Dermis blood vessel endothelial cell (primary cell): ENCODE results near the gene PLPPR1. TPM values are rescaled to one million over a fixed set of nuclear protein-coding genes. Genes with fewer than 3 reads are reported as not detected.
"Not testable (repeated sequence)": the region's sequence is repeated elsewhere in the genome, so short reads cannot be mapped to it uniquely, and the experiment has no call there.

Experiments
- DNase-seq: peaks from one replicate; pipeline ENCODE4 v3.0.0; 2010
- total RNA-seq: library from RNA; depleted of rRNA; stranded (reverse); fragments of >200 nt; gene quantifications from 2 replicates; pipeline ENCODE4 v1.2.3, GENCODE V29; 2014

PLPPR1 gene
- total RNA-seq, 1 donor from 2014 or later, result not detected

DNA sequence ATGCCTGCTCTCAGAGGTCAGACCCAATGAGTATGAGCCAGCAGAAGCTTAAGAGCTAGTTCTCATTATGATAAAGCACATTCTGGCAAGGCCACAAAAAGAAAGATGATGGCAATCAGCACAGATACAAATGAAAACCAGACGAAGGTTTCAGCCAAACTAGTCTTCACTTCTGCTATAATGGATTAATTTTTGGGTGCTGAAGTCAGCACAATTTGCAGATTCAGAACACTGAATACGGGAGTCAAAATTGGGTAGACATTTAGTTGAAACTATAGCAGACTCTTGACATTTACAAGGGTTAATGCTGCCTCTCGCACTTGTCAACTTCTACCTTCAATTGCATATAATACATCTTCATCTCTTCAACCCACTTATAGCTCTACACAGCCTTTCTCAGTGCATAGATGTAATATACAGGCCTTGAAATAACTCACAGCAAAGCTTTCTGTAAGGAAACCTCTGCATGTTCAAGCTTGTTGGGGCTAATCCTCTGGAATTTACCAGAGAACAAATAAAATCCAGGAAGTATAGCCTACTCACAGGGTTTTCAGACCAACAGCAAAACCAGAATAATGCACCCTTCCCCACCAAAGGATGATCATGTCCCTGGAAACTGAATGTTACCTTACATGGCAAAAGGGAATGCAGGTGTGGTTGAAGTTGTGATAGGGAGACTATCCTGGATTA, 279.1 kb downstream of the PLPPR1 start:
- DNase-seq, result no peak

DNA sequence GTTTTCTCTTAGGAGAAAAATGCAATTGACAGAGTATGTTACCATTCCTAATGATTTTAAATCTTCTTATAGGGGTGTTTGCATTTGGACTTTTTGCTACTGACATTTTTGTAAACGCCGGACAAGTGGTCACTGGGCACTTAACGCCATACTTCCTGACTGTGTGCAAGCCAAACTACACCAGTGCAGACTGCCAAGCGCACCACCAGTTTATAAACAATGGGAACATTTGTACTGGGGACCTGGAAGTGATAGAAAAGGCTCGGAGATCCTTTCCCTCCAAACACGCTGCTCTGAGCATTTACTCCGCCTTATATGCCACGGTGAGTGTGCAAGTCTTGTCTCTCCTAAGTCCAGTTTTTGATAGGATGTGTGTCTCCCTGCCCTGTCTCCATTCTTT, 280.6 kb downstream of the PLPPR1 start:
- DNase-seq, result no peak

DNA sequence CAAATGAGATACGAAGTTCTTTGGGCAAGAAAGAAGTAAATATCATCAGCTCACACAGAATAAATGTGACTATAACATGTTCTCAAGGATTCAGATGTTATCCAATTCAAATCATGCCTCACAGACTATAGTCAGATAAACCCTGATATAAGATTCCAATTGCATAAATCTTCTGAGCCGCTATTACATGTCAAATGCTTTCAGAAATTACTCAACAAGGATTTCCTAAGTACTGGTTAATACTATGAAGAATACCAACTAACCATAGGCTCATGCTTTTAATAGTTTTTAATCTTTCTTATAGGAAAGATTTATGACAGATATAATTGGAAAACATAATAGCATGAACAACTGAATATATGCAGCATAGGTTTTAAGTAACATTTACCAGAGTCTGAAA, 282.7 kb downstream of the PLPPR1 start:
- DNase-seq, result no peak

DNA sequence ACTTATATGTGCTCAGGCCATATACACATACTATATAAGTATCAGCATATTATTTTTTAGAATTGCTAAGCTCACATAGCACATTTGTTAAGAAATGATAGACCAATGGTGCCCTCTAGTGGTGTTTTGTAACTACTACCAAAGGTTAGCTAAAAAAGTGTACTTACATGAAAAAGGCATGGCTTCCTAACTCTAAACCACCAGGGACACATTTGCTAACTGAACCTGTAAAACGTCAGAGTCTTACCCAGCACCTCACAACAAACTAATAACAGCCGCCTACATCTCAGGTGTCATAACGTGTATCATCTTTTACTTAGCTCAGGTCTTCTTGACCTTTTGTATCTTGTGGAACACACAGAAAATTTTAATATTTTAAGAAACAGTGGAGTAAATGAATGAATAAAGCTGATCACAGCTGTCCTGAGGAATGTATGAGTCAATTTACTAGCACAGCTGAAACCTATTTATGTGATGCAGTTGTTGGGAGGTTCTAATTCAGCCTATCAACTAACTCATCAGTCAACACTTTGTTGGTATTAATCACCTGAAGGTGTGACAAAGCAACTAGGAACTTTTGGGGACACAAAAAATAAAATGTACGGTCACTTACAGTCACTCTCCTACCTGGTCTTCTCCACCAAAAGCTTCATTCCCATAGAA, 283.4 kb downstream of the PLPPR1 start:
- DNase-seq, result peak; percentile 92

DNA sequence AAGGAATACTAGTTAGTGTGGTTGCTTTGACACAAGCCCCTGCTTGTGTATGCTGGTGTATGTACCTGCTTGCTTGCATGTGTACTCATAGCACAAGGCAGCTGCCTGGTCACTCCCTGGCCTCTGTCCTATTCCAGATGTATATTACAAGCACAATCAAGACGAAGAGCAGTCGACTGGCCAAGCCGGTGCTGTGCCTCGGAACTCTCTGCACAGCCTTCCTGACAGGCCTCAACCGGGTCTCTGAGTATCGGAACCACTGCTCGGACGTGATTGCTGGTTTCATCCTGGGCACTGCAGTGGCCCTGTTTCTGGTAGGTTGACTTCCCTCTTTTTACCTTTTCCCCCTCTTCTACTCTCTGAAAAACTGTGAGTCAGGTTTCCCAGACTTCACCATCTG, 284.1 kb downstream of the PLPPR1 start:
- no peak for DNase-seq

DNA sequence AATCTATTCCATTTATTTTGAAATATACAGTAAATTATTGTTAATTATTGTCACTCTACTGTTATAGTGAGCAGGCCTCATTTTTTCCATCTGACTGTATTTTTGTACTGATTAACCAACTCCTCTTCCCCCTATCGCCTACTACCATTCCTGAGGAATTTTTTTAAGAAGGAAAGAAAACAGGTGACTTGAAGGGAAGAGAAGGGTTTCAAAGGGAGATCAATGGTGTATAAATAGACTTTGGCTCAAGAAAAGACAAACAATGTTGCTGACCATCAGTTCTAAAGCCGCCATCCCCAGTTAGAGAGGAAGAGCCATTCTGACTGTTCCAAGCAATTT, 286.6 kb downstream of the PLPPR1 start:
- no peak for DNase-seq

DNA sequence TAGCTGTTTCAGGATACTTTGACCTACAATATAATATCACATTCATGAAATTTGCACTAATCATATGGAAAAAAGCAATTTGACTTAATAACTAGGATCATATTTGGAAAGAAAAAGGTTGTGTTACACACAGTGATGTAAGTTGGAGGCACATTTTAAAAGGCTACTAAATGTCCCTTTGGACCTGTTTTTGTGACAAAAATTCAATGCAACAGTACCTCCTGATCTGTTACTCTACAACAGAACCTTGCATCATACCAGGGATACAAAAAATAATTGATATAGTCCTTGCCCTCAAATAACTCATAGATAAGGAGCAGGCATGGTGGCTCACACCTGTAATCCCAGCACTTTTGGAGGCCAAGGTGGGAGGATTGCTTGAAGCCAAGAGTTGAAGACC, 289.2 kb downstream of the PLPPR1 start:
- no peak for DNase-seq

DNA sequence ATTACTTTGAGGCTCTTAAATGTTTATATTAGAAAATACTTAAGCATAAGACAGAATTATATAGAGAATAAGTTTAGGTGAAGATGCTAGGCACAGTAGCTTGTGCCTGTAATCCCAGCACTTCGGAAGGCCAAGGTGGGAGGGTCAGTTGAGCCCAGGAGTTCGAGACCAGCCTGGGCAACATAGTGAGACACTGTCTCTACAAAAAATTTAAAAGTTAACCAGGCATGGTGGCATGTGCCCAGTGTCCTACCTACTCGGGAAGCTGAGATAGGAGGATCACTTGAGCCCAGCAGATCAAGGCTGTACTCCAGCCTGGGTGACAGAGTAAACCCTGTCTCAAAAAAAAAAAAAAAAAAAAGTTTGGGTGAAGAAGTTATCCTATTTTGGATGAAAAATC, 294.6 kb downstream of the PLPPR1 start:
- no peak for DNase-seq

DNA sequence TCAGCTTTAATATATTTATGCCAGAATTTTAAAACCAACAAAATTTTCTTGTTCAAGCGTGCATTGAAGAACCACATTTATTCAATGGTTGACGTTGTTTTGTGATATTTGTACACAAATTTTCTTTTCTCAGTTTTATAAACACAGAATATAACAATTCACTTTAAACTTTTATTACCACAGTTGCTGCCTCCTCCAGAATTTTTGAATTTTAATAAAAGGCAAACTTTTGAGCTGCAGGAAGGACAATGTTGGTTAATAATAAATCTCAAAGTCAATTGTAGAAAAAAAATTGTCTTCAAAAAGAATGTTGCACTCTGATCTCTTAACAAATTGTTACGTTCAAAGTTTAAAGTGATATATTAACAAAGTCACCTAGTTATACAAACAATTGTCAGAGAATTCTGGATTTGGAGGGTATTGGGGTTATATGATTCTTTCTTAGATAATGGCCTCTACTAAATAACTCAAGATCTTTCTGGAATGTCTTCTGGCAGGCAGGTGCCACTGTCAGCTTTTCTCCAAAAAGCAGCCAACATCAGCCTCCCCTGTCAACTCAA, 295.8 kb downstream of the PLPPR1 start:
- DNase-seq, result no peak

DNA sequence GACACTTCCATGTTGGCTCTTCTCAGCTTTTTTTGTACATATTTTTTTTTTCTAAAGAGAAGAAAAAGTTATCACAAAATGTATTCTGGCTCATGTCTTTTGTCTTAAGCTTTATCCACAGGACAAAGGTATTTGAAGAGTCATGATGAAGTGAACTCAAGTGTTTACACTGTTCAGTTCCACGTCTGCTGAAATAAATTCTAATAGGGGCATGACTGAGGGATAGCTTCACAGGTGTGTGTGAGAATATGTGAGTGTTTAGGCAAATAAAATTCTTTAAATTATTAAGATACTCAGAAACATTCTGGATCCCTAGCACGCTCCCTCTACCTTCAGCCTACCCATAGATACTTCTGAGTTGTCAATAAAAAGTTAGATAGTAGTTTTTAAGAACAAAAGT, 296.5 kb downstream of the PLPPR1 start:
- no peak for DNase-seq

DNA sequence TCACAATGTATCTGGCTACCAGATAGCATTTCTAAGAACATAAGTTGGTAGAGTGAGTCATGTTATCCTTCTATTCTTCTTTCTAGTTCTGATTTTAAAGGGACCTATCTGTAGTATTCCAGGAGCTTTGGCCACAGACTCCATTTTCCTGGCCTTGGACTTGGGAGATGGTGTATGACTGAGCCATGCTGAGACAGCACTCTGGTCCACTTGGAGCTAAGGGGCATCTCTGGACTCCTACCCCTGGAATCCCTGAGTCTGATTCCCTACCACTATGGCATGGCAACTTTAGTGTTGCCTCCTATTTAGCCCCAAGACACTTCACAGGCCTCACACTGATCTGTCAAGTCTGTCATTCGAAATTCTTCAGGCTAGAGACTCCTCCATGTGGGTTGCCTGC, 297.5 kb downstream of the PLPPR1 start:
- no peak for DNase-seq

DNA sequence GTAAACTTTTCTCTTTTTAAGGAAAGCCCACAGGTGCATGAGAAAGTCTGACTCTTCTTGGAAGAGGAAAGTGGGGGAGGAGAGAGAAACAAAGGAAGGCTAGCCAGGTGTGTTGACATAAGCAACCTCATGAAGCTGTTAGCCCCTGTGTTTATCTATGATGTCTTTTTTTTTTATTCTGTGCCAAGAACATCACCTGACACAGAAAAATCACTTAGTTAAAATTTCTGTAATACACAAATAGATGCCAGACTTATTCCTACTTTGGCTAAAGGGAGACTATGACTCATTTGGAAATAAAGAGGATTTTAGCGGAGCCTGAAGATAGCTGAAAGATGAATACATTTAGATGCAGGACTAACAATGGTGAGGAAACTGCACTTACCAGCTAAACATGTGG, 298.0 kb downstream of the PLPPR1 start:
- DNase-seq, result no peak

DNA sequence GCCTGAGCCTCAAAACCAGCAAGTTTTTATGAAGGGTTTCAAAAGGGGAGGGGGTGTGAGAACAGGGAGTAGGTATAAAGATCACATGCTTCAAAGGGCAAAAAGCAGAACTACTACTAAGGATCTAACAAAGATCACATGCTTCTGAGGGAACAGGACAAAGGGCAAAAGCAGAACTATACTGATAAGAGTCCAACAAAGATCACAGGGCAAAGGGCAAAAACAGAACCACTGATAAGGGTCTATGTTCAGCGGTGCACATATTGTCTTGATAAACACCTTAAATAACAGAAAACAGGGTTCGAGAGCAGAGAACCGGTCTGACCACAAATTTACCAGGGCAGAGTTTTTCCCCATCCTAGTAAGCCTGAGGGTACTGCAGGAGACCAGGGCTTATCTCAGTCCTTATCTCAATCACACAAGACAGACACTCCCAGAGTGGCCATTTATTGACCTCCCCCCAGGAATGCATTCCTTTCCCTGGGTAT, 298.9 kb downstream of the PLPPR1 start:
- DNase-seq, result not testable (repeated sequence)

DNA sequence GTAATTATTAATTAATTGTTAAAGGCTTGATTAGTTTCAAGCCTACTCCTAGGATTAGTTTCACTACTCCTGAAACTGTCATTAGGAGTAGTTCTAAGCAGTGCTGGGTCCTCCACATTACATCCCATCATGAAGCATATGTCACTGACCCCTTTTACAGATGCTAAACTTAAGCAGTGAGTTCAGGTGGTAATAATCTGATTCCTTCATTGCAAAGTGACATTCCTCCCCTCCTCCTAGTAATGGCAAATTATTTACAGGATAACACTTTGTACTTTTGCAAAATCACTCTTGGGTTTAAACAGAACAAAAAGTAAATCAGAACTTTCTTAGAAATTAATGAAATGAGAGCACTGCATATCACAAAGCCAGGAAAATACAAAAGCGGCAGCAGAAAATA, 303.8 kb downstream of the PLPPR1 start:
- DNase-seq, result no peak

DNA sequence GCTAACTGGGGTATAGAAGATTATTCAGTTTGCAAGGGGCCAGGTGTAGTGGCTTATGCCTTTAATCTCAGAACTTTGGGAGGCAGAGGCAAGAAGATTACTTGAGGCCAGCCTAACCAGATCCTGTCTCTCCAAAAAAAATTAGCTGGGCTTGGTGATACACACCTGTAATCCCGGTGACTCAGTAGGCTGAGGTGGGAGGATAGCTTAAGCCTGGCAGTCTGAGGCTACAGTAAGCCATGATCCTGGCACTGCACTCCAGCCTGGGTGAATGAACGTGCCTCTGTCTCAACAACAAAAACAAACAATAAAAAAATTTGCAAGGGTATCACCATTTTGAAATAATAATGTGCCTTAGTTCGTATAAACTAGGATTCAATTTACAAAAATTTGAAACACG, 305.0 kb downstream of the PLPPR1 start:
- no peak for DNase-seq

DNA sequence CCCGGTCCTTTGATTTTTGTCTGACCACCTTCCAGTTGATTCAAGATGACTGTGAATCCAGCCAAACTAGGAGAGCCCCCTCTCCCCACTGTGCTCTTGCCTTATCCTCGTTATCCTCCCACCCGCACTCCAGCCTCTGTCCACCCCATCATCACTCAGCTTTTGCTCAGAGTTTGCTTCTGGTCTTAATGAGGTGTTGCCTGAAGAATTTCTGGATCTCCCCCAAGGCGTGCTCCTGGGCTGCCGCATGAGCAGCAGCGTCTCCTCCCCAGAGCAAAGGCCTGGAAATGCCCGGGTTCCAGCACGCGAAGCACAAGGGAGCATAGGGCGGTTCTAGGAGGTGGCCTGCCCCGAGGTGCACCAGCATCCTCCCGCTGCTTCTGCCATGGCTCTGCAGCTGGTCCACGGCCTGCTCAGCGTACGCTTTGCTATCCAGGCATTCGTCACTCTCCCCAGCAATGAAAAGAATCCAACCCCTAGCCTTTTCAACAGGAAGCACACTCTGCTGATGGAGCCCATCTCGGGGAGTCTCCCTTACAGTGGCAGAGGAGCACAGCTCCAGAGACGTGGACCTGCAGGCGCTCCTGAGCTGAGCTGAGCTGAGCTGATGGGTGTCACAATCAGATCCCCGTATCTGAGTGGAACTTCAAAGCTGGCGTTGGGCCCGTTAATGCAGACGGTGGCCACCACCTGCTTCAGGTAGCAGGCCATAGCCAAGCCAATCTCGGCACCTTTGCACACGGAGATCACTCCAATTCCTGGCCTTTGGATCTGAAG, 305.6 kb downstream of the PLPPR1 start:
- DNase-seq, result no peak

DNA sequence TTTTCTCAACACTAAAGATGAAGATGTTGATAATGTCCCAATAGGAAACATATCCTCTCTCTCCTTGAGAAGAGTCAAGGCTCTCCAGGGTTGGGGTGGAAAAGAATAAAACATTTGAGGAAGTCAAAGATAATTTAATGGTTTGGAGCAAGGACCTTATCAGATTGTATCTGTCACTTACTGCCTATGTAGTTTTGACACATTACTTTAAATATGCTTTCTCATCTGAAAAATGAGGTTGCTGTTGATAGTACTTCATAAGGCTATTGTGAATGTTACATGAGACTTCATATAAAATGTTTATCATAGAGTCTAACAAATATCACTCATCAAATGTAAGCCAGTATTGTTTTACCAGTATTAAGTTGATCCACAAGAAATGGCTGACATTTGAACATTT, 307.6 kb downstream of the PLPPR1 start:
- no peak for DNase-seq

DNA sequence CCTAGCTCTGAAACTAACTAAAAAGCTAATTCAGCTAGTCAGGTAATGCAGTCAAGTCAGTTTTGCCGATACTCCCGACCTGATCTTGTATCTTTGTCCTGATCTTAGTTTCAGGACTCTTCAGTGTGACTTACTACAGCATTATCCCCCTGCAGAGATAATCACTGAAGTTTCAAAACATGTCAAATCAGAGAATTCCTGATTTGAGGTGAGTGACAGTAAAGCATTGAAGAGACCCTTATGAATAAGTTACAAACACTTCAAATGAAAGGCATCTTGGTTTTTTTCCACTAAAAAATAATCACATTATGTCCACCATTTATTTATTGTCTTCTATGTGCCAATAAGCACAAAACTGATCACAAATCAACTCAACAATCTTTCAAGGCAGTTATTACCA, 308.7 kb downstream of the PLPPR1 start:
- DNase-seq, result no peak

DNA sequence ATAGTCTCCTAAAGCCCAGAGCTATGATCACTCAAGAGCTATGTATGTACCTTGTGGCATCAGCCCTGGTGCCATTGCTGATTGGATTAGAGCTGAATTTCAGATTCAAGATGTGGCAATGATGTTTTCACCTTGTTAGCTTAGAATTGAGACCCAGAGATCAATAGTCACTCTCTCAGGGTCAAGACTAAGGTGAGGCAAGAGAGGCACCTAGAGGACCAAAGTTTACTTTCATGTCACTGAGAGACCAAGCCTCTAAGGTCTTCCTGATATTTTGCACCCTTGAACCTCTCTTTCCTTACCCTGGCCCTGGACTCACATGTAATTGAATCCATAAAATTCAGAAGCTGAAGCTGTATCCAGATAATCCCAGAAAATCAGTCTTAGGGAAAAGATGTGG, 313.4 kb downstream of the PLPPR1 start:
- no peak for DNase-seq

DNA sequence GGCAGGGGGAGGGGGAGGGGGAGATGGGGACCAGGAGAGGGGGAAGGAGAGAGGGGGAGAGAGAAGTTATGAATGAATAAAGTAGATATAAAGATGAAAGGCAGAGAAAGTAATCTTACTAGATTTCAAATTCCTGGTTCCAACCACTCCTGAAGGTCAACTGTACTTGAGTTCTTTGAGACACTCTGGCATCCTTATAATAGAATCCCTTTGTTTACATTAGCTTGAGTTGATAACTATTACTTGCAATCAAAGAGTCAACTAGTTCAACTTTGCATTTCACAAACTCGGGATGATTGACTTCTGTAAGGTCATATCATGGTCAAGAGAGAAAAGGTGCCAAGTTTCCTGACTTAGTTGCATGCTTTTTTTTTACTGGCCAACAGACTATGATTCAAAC, 314.1 kb downstream of the PLPPR1 start:
- DNase-seq, result no peak

DNA sequence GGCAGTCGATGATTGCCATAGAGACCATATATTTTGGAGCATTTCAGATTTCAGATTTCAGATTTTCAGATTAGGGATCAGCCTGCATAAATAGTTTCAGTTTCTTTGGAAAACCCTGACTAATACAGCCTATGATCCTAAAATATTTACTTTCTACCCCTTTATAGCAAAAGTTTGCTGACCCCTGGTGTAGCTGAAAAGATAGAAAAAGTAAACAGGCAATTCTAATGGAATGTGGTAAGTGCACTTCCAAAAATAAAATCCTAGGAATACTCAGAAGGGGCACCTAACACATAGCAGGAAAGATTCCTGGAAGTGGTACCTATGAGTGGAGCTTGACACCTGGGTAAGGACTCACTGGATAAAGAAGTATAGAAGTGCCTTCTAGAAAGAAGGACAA, 321.8 kb downstream of the PLPPR1 start:
- no peak for DNase-seq

DNA sequence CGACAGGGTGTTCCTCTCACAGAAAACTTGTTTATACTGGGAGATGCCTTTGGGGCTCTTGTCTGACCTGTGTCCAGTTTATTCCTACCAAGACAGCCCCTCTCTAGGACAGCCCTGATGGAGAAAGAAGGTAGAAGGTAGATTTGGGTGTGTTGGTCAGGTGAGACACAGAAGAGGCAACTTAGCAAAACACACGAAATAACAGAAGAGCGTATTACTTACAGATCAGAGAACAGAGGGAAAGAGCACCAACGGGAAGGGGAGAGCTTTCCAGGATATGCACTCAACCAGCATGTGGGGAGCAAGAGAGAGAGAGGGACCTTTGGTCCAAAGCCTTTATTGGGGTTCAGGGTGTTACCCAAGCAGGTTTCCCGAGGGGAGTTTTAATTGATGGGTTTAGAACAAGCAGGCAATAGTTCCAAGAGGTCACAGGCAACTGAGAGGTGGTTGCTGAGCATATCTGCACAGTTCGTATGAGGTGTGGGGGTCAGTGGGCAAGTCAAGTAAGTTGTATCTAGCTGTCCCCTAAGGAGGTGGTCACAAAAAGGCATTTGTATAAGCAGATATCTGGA, 324.5 kb downstream of the PLPPR1 start:
- no peak for DNase-seq

DNA sequence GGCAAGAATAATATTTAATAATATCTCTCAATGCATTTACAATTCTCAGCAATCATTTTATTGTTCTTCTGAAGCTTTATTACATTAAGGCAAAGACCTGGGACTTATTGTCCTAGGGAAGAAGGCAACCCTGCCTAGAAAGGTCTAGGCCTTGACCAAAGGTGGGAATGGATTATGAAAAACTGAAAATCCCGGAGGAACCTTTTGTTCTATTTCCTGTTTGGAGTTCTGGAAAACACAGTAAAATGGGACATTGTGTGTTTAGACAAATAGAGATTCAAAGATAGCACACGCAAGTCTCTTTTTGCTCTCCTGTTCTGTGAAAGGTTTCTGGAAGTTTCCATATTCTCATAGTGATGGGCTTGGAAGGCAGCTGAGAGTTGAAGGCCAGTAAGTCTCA, 325.2 kb downstream of the PLPPR1 start:
- no peak for DNase-seq
